GM18870 (cell line): Measurements from ENCODE around the gene LRRC71.

Source experiments
- ATAC-seq: cut with Tn5 transposase; IDR thresholded peaks from one replicate; pipeline ENCODE4 v1.9.1; 2021; ENCODE audit warnings: moderate library complexity; ENCODE audit not compliant: unreplicated experiment

LRRC71 gene

DNA sequence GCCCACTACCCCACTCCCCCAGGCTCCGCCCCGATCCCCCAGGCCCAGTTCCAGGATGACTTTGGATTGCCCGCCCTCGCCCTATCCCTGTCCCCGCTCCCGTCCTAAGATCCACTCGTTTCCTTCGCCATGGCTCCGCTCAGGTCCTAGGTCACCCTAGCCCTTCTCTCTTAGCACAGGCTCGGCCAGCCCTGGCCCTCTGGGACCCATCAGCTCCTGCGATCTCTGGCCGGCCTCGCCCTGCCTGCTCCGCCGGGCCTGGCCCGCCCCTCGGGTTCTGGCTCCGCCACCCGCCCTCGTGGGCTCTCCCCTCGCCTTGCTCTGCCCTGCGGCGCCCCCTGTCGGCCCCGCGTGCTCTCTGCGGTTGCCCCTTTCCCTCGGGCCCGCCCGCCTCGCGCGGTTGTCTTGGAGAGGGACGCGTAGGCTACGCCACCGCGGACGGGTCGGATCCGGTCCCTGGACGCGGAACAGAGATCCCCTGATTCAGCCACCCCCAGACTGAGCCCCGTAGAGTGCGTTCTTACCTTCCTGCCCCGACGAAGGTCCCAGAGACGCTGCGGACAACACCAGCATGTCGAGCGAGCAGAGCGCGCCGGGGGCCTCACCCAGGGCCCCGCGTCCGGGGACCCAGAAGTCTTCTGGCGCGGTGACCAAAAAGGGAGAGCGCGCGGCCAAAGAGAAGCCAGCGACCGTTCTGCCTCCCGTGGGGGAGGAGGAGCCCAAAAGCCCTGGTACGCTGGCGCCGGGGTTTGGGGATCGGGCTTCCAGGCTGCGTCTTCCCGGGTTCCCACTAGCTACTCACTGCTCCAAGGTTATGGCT, at the start of gene LRRC71:
TSS of gene LRRC71 (plus strand) at position 400 of the 820 bp plus-strand sequence. CDS start at position 572, 172 bp downstream.
- ATAC-seq: no peak

- ATAC-seq: no peak
Observed at GRCh38 chr1:156873659-156874058, 46.8 kb upstream of the LRRC71 start.

- ATAC-seq: no peak
Observed at GRCh38 chr1:156874142-156874541, 46.3 kb upstream of the LRRC71 start.

- ATAC-seq: no peak
Observed at GRCh38 chr1:156874572-156875340, 45.7 kb upstream of the LRRC71 start.

DNA sequence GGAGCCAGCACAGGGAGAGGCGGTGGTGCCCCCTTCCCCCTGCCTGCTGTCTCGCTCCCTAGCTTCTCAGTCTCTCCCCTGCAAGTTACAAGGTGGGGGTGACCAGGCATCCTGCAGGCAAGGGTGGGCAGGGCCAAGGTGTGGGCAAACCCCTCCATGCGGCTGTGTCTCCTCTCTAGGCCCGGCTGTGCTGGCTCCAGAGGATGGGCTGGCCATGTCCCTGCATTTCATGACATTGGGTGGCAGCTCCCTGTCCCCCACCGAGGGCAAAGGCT, 45.2 kb upstream of the LRRC71 start:
- no peak for ATAC-seq

- no peak for ATAC-seq
Observed at GRCh38 chr1:156876281-156876680, 44.2 kb upstream of the LRRC71 start.

DNA sequence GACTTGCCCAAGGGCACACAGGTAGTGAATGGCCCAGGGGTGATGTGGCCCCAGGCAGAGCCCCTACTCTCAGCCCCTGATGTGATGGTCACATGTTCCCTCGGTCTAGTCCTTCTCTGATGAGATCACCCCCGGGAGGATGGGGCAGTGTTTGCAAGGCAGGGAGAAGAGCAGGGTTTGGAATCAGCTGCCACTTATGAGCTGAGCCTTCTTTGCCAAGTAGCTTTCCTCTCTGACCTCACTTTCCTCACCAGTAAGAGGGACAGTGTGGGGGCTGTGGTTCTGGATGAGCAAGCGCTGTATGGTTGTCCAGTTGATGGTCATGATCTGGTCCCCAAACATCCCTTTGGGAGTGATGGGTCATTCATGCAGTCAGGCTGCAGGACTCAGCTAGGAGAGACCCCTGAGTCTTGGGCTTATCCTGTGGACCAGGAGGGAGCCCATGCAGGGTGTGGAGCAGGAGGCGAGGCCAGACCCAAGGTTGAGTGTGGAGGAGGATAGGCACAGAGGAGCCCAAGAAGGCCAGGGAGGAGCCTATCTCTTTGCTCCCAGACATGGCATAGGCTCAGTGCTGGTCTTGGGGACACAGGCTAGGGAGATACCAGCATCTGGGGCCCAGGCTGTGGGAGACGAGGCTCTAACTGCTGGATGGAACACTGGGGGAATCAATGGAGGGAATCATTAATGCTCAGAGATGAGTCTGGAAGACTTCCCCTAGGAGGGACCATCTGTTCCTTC, 42.8 kb upstream of the LRRC71 start:
- no peak for ATAC-seq

DNA sequence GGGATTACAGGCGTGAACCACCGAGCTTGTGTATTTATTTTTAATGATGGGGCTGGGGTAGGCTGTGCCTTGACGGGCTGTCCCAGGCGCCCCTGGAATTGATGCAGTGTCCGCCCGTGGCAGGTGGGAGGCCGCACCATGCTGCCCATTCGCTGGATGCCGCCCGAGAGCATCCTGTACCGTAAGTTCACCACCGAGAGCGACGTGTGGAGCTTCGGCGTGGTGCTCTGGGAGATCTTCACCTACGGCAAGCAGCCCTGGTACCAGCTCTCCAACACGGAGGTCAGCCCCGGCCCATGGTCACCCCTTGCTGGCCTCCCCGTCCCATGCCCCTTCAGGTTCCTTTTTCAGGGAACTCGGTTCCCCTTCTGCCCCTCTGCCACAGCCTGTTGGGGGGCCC, 40.6 kb upstream of the LRRC71 start:
- ATAC-seq: no peak

- no peak for ATAC-seq
Observed at GRCh38 chr1:156880473-156880872, 40.0 kb upstream of the LRRC71 start.

- ATAC-seq: no peak
Observed at GRCh38 chr1:156881101-156881500, 39.3 kb upstream of the LRRC71 start.

DNA sequence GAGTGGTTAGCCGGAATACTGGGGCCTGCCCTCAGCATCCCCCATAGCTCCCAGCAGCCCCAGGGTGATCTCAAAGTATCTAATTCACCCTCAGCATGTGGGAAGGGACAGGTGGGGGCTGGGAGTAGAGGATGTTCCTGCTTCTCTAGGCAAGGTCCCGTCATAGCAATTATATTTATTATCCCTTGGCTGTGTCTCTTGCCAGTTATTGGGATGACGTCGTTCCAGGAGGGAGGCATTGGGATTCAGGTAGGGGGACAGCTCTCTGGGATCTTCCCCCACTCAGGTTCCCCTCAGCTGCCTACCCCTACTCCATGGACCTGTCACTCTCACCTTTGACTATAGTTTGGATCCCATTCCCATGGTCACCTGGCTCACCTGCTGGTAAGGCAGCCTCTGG, 38.8 kb upstream of the LRRC71 start:
- no peak for ATAC-seq

DNA sequence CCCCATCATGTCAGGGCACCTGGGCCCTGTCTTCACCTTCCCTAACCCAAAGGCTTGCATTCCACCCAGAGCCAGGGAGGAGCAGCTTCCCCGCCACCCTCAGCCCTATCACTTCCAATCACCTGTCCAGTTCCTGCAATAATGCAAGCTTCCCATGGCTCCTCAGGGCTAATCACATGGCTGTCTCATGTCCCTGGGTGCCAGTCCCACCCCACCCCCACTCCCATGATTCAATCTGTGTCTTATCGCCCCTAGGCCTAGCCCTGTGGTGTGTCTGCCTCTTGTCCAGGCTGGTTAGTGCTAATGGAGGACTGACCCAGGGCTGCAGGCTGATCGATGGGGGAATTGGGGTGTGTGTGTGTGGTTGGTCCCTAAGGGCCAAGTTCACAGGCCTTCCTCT, 37.9 kb upstream of the LRRC71 start:
- no peak for ATAC-seq

DNA sequence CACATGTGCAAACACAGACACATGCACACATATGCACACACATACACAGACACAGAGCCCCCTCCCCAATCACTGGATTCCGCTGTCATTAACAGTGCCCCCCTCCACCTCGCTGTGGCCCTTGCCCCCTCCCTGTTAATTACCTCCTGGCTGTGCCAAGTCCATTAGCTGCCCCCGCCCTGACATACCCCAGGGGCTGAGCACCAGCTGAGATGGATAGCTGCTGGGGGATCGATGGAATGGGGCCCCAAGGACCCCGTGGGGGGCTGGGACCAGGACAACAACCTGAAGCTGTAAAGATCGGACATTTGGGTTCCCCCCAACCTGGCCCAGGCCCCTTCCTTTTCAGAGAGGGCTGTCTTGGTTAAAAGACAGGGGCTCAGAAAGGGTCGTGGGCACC, 36.5 kb upstream of the LRRC71 start:
- ATAC-seq: no peak

GRCh38 chr1:156884560-156885184, 35.8 kb upstream of the LRRC71 start:
- no peak for ATAC-seq

GRCh38 chr1:156885314-156885713, 35.1 kb upstream of the LRRC71 start:
- no peak for ATAC-seq

DNA sequence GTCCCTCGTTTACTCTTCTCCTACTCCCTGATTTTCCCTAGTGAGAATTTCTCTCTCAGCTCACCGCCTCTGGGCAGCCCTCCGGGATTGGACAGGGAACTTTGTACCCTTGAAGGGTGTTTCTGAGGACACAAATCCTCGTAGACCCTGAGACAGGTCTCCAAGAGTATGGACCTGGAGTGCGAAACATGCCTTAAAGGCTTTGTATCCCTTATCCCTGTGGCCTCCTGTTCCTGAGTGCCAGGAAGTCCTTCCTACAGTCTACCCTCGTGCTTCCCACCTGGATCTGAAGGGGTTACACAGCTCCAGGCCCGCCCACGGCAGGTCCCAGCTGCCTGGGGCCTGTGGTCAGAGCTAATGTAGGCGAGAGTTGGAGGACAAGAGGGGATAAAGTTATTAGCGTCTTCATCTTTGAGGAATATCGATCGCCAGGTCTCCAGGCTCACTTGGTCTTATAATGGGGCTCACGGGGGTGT, 34.5 kb upstream of the LRRC71 start:
- ATAC-seq: no peak

DNA sequence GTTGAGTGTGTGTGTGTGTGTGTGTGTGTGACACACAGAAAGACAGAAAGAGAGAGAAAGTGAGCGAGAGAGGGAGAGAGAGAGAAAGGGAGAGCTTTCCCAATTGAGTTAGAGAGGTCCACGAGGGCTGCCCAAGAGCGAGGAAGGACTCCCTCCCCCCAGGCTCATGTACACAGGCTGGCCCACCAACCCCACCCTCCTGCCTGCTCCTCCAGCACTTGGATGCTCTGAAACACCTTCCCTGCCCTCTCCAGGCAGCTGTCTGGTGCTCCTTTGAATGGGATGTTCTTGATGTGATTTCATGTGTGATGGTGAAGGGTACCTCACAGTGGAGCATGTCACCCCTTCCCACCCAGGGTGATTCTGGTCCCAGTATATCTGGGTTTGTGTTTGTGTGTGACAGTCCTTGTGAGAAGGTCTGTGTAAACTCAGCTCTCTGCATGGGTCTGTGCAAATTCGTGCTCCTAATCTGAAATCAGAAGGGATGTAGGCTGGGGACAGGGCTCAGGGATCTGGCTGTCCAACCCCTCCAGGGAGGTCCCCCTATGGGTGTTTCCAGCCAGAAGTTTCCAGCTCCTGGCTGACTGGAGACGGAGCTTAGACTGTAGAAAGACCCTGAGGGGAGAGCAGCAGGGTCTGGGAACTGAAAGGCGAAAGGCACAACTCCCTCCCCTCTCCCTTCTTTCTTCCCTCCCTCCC, 33.7 kb upstream of the LRRC71 start:
- ATAC-seq: no peak

DNA sequence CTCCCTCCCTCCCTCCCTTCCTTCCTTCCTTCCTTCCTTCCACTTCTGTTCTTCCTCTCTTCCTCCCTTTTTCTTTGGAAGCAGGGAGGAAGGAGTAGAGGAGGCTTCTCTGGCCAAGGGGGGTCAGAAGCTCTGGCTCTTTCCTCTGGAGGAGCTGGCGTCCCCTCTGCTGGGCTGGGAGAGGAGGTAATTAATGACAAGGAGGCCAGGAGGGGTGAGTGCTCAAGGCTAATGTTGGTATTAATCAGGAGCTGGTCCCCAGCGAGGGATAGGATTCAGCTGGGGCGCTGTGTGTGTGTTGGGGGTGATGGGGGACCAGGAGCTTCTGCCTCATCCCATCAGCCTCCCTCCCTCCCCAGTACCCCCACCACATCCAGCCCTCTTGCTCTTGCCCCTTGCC, 33.1 kb upstream of the LRRC71 start:
- no peak for ATAC-seq

GRCh38 chr1:156887734-156888133, 32.7 kb upstream of the LRRC71 start:
- ATAC-seq: no peak

DNA sequence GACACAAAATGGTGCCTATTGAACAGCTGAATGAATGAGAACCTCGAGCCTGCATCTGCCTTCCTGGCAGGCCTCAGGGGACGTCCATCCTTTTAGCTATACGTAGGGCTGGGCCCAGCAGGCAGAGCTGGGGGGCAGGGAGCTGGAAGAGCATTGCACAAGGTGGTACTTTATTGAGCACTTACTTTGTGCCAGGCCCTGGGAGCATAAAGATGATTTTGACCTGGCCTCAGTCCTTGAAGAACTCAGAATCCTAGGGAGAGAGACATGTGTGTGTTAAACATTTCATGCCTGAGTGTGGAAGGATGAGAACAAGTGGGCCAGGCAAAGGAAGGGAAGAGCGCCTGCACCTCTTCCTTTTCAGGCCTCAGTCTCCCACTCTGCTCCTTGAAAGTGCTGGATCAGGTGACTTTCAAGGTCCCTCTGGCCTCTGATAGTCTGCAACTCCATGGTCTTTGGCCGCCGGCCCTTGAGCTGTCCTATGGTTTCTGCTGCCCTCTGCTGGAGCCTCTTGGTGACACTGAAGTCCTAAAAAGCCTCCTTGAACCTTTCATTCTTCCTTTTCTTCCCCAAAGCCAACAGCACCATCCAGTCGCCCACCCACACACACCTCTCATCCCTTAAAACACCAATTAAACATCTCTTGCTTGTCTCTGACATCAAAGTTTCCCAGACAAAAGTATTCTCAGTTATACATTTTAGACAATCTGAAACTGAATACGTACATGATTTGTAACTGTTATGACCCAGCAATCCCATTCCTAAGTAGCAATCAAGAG, 30.4 kb upstream of the LRRC71 start:
- no peak for ATAC-seq
